Panc1 (cell line): ENCODE results near the gene CISTR. TPM values are rescaled to one million over a fixed set of nuclear protein-coding genes. Genes with fewer than 3 reads are reported as not detected.
A peak's percentile ranks its signal among the peaks of the same experiment; 100 is the strongest.

Experiments
- ATAC-seq: fragments of 200-7000 bp; cut with Tn5 transposase; 2 replicates; pipeline ENCODE4 v1.9.1; 2020; ENCODE audit warnings: mild to moderate bottlenecking, moderate library complexity
- BruUV-seq: library from RNA; stranded (reverse); fragments of 400-500 nt; replicated peaks from 2 replicates; lab custom pipeline; 2021; lab: Mats Ljungman, UMichigan
- CTCF ChIA-PET: fragments of 300-600 bp; sonication (Branson Sonifier 250); formaldehyde crosslinking; loops from one replicate; lab custom pipeline; 2022; ENCODE audit warnings: antibody characterized with exemption; lab: Charles Lee
- POLR2A ChIA-PET: fragments of 300-600 bp; sonication (Branson Sonifier 250); formaldehyde crosslinking; loops from one replicate; lab custom pipeline; 2022; ENCODE audit warnings: antibody characterized with exemption; lab: Charles Lee
- DNase-seq: peaks from one replicate; pipeline ENCODE4 v3.0.0-alpha.2; 2010; ENCODE audit warnings: low read depth, low spot score
- H3K27ac ChIP-seq: 2 replicates; pipeline ENCODE4 v1.5.1; 2011; ENCODE audit warnings: mild to moderate bottlenecking, low read length, inconsistent platforms
- H3K27me3 ChIP-seq: fragments of 200-500 bp; sonication (Bioruptor generic); 2 replicates; pipeline ENCODE4 v1.6.0; 2014; ENCODE audit warnings: low read length, inconsistent platforms; ENCODE audit not compliant: control insufficient read depth, insufficient read depth
- H3K36me3 ChIP-seq: fragments of 200-500 bp; sonication (Bioruptor generic); 2 replicates; pipeline ENCODE4 v1.5.1; 2014; ENCODE audit warnings: inconsistent platforms, mild to moderate bottlenecking, low read length, moderate library complexity; ENCODE audit not compliant: control insufficient read depth, insufficient read depth
- H3K4me1 ChIP-seq: 2 replicates; pipeline ENCODE4 v1.5.1; 2011; ENCODE audit warnings: inconsistent platforms, mild to moderate bottlenecking, low read length, moderate library complexity; ENCODE audit not compliant: control insufficient read depth, insufficient read depth
- H3K4me3 ChIP-seq, 2 experiments: 2 replicates each; pipeline ENCODE4 v1.5.1; 2011 to 2012; ENCODE audit warnings: low read depth in 2 of 2, low read length in 2 of 2, mild to moderate bottlenecking in 2 of 2, inconsistent platforms in 1 of 2, moderate library complexity in 1 of 2
- H3K9me3 ChIP-seq: fragments of 200-500 bp; sonication (Bioruptor generic); 2 replicates; pipeline ENCODE4 v1.5.1; 2014; ENCODE audit warnings: low read depth, mild to moderate bottlenecking, inconsistent platforms, low read length, moderate library complexity; ENCODE audit not compliant: control insufficient read depth, insufficient read depth
- POLR2AphosphoS5 ChIP-seq: IDR thresholded peaks from 2 replicates; pipeline ENCODE4 v1.6.1; 2012; ENCODE audit warnings: mild to moderate bottlenecking, low read depth, low read length, moderate library complexity
- REST ChIP-seq, 2 experiments: IDR thresholded peaks; 2 replicates each; pipeline ENCODE4 v1.6.1; 2011 to 2012; ENCODE audit warnings: low read depth in 2 of 2, control low read depth in 1 of 2, low read length in 1 of 2, mild to moderate bottlenecking in 1 of 2, moderate library complexity in 1 of 2; ENCODE audit not compliant: insufficient read depth in 1 of 2
- SIN3A ChIP-seq: IDR thresholded peaks from 2 replicates; pipeline ENCODE4 v1.6.1; 2012; ENCODE audit warnings: low read depth, mild to moderate bottlenecking, low read length, moderate library complexity, borderline replicate concordance; ENCODE audit not compliant: insufficient read depth
- TCF7L2 ChIP-seq: IDR thresholded peaks from 2 replicates; pipeline ENCODE4 v1.6.1; 2011; ENCODE audit warnings: mild to moderate bottlenecking, low read depth, low read length, inconsistent platforms
- in situ Hi-C: cut with HindIII; loops from 2 replicates; pipeline ENCODE4 v1.10.0; 2016; ENCODE audit warnings: low sequenced_read_pairs, low pct_unique_long_range_greater_than_20kb
- intact Hi-C: fragments of 100-400 bp; cut with micrococcal nuclease; formaldehyde crosslinking; loops from one replicate; pipeline ENCODE4 v1.10.0; 2022; ENCODE audit not compliant: unreplicated experiment
- total RNA-seq: library from RNA; stranded (reverse); gene quantifications from one replicate; pipeline ENCODE4 v1.2.1, GENCODE V29; 2021; ENCODE audit not compliant: unreplicated experiment
- TF ChIP-seq, protein P1 (sequence below): fragments of 450-650 bp; IDR thresholded peaks from 2 replicates; pipeline ENCODE4 v1.5.1; 2017; ENCODE audit warnings: mild to moderate bottlenecking

The CISTR gene
- total RNA-seq, 1 experiment from 2014 or later, result not detected

GRCh38 chr12:53728206-53728605 lies 23.6 kb downstream of the CISTR start:
- Histone ChIP-seq H3K9me3 (no peaks in the 10 kb centered on the region), H3K27me3 (no peaks in the 10 kb centered on the region), H3K4me3 (peak overlapping the region; percentile 77 to 89), H3K36me3 (no peaks in the 10 kb centered on the region; the same call in 1 of the 2 replicates), H3K4me1 (peaks cover 12% of the 10 kb centered on the region), H3K27ac (peak overlapping the region; percentile 95)
- in situ Hi-C loops (no loop called here), intact Hi-C loops (no loop called here)
- TF ChIP-seq TCF7L2 (no peak), POLR2AphosphoS5 (no peak), REST (IDR thresholded peaks at IDR 0.05; ENCODE audit: insufficient read depth in 1 of 2, low read depth in 2 of 2, low read length in 1 of 2) (no peak), SIN3A (no peak)
- TF ChIP-seq, protein P1, sequence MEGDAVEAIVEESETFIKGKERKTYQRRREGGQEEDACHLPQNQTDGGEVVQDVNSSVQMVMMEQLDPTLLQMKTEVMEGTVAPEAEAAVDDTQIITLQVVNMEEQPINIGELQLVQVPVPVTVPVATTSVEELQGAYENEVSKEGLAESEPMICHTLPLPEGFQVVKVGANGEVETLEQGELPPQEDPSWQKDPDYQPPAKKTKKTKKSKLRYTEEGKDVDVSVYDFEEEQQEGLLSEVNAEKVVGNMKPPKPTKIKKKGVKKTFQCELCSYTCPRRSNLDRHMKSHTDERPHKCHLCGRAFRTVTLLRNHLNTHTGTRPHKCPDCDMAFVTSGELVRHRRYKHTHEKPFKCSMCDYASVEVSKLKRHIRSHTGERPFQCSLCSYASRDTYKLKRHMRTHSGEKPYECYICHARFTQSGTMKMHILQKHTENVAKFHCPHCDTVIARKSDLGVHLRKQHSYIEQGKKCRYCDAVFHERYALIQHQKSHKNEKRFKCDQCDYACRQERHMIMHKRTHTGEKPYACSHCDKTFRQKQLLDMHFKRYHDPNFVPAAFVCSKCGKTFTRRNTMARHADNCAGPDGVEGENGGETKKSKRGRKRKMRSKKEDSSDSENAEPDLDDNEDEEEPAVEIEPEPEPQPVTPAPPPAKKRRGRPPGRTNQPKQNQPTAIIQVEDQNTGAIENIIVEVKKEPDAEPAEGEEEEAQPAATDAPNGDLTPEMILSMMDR, result no peak
- ATAC-seq, result no peak
- no TSS peak for BruUV-seq
- POLR2A ChIA-PET, result interaction anchor here (0.6 kb wide), 1 partner anchor 284 kb away, joined by 5 read pairs; no protein-coding TSS in a partner anchor
- no peak for DNase-seq
- CTCF ChIA-PET, result interaction anchor here (0.6 kb wide), 1 partner anchor 28 kb away, joined by 3 read pairs; no protein-coding TSS in a partner anchor

- DNase-seq (peak; percentile 97), ATAC-seq (peak; percentile 100)
- no peaks in the 10 kb centered on the region for H3K27me3 ChIP-seq
- no peaks in the 10 kb centered on the region; the same call in 1 of the 2 replicates for H3K36me3 ChIP-seq
- in situ Hi-C loops, result no loop called here
- H3K27ac ChIP-seq, result peak within 1 kb of the TSS; percentile 95
- no TSS peak for BruUV-seq
- intact Hi-C loops, result no loop called here
- POLR2A ChIA-PET, result no interaction called here
- no peaks in the 10 kb centered on the region for H3K9me3 ChIP-seq
- no peak for TF ChIP-seq REST (IDR thresholded peaks at IDR 0.05; ENCODE audit: insufficient read depth in 1 of 2, low read depth in 2 of 2, low read length in 1 of 2)
- TF ChIP-seq, protein P1, result no peak
- TF ChIP-seq TCF7L2, result peak; percentile 68; the same call in 1 of the 2 replicates
- peak; percentile 67; the same call in 1 of the 2 replicates for TF ChIP-seq POLR2AphosphoS5
- TF ChIP-seq SIN3A, result peak; percentile 94
- CTCF ChIA-PET, result no interaction called here
- peaks cover 12% of the 10 kb centered on the region for H3K4me1 ChIP-seq
- H3K4me3 ChIP-seq, result peak within 1 kb of the TSS; percentile 89
Measured at GRCh38 chr12:53727310-53728041, 24.3 kb downstream of the CISTR start, which contains the start of gene CALCOCO1. Gene CALCOCO1 (minus strand): TSS chr12:53727452. CDS start chr12:53725242, 2,210 bp downstream.
